ENCODE data around the gene KRT33B. TPM values are rescaled to one million over a fixed set of nuclear protein-coding genes. Genes with fewer than 3 reads are reported as not detected.
A peak's percentile ranks its signal among the peaks of the same experiment; 100 is the strongest.

KRT33B gene
- total and polyA plus RNA-seq, 2 of the 13 experiments (the other 11 are each of a cell fraction or from before 2014, with no cell fraction given): not detected

DNA sequence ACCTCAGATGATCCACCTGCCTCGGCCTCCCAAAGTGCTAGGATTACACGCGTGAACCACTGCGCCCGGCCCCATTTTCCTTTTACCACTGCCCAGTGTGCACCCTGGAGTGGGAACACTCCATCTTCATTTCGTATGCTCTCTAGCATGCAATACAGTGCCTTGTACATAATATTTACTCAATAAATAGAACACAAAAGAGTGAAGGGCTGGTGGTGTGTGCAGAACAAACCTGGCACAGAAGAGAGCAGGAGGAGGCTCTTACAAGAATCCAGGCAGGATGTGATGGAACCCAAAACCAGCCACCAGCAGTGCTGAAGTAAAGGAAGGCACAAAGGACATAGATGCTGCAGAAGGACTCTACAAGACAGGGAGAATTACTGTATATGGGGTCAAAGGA, 47.5 kb upstream of the KRT33B start (continued):
- TF ChIP-seq, protein P1, sequence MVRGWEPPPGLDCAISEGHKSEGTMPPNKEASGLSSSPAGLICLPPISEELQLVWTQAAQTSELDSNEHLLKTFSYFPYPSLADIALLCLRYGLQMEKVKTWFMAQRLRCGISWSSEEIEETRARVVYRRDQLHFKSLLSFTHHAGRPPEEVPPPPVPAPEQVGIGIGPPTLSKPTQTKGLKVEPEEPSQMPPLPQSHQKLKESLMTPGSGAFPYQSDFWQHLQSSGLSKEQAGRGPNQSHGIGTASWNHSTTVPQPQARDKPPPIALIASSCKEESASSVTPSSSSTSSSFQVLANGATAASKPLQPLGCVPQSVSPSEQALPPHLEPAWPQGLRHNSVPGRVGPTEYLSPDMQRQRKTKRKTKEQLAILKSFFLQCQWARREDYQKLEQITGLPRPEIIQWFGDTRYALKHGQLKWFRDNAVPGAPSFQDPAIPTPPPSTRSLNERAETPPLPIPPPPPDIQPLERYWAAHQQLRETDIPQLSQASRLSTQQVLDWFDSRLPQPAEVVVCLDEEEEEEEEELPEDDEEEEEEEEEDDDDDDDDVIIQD (CRISPR knock-in tag; IDR thresholded peaks at IDR 0.05; ENCODE audit: low read depth): no peak
- TF ChIP-seq U2AF2 (IDR thresholded peaks at IDR 0.05; ENCODE audit: low read depth, low read length) (no peak), ZNF749 (CRISPR knock-in tag; IDR thresholded peaks at IDR 0.05; ENCODE audit: borderline replicate concordance) (no peak)
- TF ChIP-seq, protein P2, sequence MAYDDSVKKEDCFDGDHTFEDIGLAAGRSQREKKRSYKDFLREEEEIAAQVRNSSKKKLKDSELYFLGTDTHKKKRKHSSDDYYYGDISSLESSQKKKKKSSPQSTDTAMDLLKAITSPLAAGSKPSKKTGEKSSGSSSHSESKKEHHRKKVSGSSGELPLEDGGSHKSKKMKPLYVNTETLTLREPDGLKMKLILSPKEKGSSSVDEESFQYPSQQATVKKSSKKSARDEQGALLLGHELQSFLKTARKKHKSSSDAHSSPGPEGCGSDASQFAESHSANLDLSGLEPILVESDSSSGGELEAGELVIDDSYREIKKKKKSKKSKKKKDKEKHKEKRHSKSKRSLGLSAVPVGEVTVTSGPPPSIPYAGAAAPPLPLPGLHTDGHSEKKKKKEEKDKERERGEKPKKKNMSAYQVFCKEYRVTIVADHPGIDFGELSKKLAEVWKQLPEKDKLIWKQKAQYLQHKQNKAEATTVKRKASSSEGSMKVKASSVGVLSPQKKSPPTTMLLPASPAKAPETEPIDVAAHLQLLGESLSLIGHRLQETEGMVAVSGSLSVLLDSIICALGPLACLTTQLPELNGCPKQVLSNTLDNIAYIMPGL (CRISPR knock-in tag; IDR thresholded peaks at IDR 0.05; ENCODE audit: borderline replicate concordance in 1 of 2, low read depth in 1 of 2): 0 out of 4 replicates have a peak, but pooled peaks of 1 of the 2 experiments have one; percentile 13

DNA sequence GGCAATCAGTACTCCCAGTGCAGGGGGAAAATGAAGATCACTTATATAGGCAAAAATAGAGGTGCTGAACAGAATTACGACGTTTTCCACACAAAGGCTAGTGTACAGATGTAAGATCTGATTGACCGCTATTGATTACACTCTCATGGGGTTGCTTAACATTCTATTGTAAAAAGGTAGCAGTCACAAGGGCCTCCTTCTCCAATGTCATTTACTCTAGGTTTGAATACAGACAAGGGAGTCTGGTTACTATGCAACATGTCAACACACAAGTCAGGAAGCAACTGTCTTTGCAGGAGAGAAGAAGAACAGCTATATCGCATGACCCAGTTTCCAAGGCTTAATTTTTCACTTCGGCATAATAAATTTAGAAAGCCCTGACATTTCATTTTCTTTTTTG, 46.9 kb upstream of the KRT33B start:
- Histone ChIP-seq H3K4me1 (ENCODE audit: insufficient read depth, low read length) (peaks cover 62% of the 10 kb centered on the region), H3K27ac (ENCODE audit: extremely low read length, insufficient read depth, low read length) (peak overlapping the region; percentile 82), H3K79me2 (ENCODE audit: insufficient read depth, low read length) (no peaks in the 10 kb centered on the region), H4K20me1 (ENCODE audit: insufficient read depth, low read length) (no peaks in the 10 kb centered on the region), H3K9me3 (ENCODE audit: low read length) (no peaks in the 10 kb centered on the region), H2AFZ (ENCODE audit: low read length) (no peak overlapping the region), H3K27me3 (ENCODE audit: control insufficient read depth in 1 of 2, insufficient read depth in 2 of 2, low read length in 2 of 2) (no peaks in the 10 kb centered on the region), H3K4me3 (replicated peaks in 1 of 3; ENCODE audit: insufficient read depth in 1 of 3, low read depth in 2 of 3, low read length in 3 of 3) (peak overlapping the region in 1 of 3 experiments; percentile 20; a peak in 1 of 6 replicates), H3K9ac (ENCODE audit: insufficient read depth, low read depth, low read length) (peak overlapping the region; percentile 57; the same call in 1 of the 2 replicates), H3K4me2 (ENCODE audit: low read depth, low read length) (peak overlapping the region; percentile 67), H3K36me3 (replicated peaks in 1 of 2; ENCODE audit: control insufficient read depth in 1 of 2, insufficient read depth in 2 of 2, low read length in 2 of 2) (no peaks in the 10 kb centered on the region)
- DNase-seq (ENCODE audit: low spot score) (peak; percentile 71), ATAC-seq (peak; percentile 50), FAIRE-seq (no peak)
- TSS peak; percentile 77 for BruUV-seq (replicated peaks)
- in situ Hi-C loops (cut with HindIII; ENCODE audit: extremely low pct_ligation_motif_present, low pct_unique_long_range_greater_than_20kb): no loop called here
- ChIA-PET CTCF (ENCODE audit: low intra/inter-chr PET ratio, low total read pairs) (no interaction called here), POLR2A (interaction anchor here (0.7 to 2.1 kb wide), 8 partner anchors 11 to 514 kb away, joined by 3 to 35 read pairs (median 3); partner anchors contain the start of genes EIF1 and KRT19)
- intact Hi-C loops (cut with micrococcal nuclease; ENCODE audit: unreplicated experiment): loop anchor here (5.0 to 10.0 kb wide), 2 partner anchors 118 to 251 kb away; no protein-coding TSS in a partner anchor
- WGBS (ENCODE audit: low lambda C conversion rate): 12% methylated on average over 5 of the region's 5 CpGs
- TF ChIP-seq ZNF558 (CRISPR knock-in tag; IDR thresholded peaks at IDR 0.05; ENCODE audit: borderline replicate concordance) (no peak), ZNF251 (CRISPR knock-in tag; IDR thresholded peaks at IDR 0.05) (no peak), NFIC (IDR thresholded peaks at IDR 0.05; ENCODE audit: low read length) (no peak), KAT2B (IDR thresholded peaks at IDR 0.05; ENCODE audit: borderline replicate concordance, low read depth, low read length) (peak; percentile 90), FOXA3 (CRISPR knock-in tag; IDR thresholded peaks at IDR 0.05) (peak; percentile 30; the same call in 1 of the 2 replicates), ZNF792 (CRISPR knock-in tag; IDR thresholded peaks at IDR 0.05) (no peak), EP300 (IDR thresholded peaks at IDR 0.05; ENCODE audit: low read depth in 2 of 2, low read length in 2 of 2) (no peak), EP300 (CRISPR knock-in tag; IDR thresholded peaks at IDR 0.05; ENCODE audit: borderline replicate concordance) (no peak), REXO4 (CRISPR knock-in tag; IDR thresholded peaks at IDR 0.05; ENCODE audit: borderline replicate concordance) (no peak), SIN3B (IDR thresholded peaks at IDR 0.05; ENCODE audit: low read length) (no peak), ARHGAP35 (CRISPR knock-in tag; IDR thresholded peaks at IDR 0.05; ENCODE audit: borderline replicate concordance) (no peak), SOX13 (IDR thresholded peaks at IDR 0.05) (no peak), SOX13 (CRISPR knock-in tag; conservative IDR thresholded peaks at IDR 0.05 in 1 of 2, IDR thresholded peaks at IDR 0.05 in 1 of 2) (peak in 1 of 2 experiments; percentile 41; a peak in 1 of 4 replicates)
- TF ChIP-seq, protein P3, sequence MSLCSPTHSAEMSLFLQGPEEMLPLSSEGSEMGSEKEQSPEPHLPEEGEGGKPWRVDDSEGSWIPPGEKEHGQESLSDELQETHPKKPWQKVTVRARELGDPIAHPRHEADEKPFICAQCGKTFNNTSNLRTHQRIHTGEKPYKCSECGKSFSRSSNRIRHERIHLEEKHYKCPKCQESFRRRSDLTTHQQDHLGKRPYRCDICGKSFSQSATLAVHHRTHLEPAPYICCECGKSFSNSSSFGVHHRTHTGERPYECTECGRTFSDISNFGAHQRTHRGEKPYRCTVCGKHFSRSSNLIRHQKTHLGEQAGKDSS (CRISPR knock-in tag; IDR thresholded peaks at IDR 0.05; ENCODE audit: borderline replicate concordance, low read depth): no peak
- TF ChIP-seq, protein P4, sequence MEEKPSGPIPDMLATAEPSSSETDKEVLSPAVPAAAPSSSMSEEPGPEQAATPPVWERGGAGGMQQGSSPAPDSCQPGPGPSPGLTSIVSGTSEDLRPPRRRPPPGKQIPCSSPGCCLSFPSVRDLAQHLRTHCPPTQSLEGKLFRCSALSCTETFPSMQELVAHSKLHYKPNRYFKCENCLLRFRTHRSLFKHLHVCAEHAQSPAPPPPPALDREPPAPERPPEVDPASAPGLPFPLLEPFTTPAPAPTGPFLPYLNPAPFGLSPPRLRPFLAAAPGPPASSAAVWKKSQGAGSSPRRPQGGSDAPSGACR (CRISPR knock-in tag; IDR thresholded peaks at IDR 0.05): 0 out of 2 replicates have a peak, but pooled peaks have one; percentile 16
